GM18498 (cell line): ENCODE results near the gene RNF144A.
"Not testable (repeated sequence)": the region's sequence is repeated elsewhere in the genome, so short reads cannot be mapped to it uniquely, and the experiment has no call there.

Experiments
- ATAC-seq: cut with Tn5 transposase; IDR thresholded peaks from one replicate; pipeline ENCODE4 v1.9.1; 2021; ENCODE audit warnings: mild to moderate bottlenecking, moderate library complexity; ENCODE audit not compliant: unreplicated experiment

RNF144A gene

DNA sequence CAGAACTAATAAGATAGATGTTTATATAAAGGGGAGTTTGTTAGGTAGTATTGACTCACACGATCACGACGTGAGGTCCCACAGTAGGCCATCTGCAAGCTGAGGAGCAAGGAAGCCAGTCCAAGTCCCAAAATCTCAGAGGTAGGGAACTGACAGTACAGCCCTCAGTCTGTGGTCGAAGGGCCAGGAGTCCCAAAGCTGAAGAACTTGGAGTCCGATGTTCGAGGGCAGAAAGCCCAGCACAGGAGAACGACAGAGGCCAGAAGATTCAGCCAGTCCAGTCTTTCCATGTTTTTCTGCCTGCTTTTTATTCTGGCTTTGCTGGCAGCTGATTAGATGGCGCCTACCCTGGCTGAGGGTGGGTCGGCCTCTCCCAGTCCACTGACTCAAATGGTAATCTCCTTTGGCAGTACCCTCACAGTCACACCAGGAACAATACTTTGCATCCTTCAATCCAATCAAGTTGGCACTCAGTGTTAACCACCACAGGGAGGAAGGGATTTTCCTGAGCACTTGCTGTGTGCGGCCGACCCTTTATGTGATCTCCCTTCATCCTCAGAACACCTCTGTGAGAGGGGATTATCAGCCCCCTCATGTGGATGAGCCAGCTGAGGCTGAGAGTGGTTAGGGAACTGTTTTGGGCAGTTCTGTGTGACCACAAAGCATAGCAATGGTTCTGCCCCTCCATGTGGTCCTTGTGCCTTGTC is 78.3 kb downstream of the RNF144A start:
- ATAC-seq, result no peak

DNA sequence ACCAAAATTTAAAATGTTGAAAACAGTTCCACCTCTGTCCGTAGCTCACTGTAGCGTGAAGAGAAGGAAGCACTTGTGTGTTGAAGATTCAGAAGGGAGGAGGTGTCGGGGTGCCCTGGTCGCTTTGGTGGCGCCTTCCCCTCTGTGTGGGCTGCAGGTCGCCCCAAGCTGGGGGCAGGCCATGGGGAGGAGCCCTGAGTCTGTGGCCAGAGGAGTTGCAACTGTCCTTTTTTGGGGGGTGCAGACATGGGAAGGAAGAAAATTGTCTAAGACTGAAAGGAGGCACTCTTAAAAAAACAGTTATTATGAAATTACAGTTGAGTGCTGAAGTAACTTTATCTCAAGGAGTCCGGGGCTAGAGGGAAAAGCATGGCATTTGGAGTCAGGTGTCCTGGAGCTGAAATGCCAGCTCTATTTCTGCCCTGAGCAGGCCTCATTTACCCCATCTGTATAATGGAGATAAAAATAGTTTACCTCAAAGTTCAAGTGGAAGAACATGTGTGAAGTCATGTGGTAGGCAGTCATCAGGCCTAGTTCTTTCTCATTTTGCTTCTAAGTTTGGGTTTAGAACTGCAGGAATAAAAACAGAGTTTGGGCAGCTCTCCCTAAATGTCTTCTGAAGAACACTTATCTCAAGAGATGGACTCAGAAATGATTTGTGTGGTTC is 82.1 kb downstream of the RNF144A start:
- ATAC-seq, result peak; percentile 94

DNA sequence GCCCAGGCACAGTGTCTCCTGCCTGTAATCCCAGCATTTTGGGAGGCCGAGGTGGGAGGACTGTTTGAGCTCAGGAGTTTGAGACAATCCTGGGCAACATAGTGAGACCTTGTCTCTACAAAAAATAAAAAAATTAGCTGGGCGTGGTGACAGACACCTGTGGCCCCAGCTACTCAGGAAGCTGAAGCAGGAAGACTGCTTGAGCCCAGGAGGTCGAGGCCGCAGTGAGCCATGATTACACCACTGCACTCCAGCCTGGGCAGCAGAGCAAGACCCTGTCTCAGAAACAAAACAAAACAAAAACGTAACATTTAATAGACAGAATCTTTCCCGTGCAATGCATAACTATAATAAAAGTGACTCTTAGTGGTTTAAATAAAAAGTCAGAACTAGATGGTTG is 84.2 kb downstream of the RNF144A start:
- not testable (repeated sequence) for ATAC-seq

DNA sequence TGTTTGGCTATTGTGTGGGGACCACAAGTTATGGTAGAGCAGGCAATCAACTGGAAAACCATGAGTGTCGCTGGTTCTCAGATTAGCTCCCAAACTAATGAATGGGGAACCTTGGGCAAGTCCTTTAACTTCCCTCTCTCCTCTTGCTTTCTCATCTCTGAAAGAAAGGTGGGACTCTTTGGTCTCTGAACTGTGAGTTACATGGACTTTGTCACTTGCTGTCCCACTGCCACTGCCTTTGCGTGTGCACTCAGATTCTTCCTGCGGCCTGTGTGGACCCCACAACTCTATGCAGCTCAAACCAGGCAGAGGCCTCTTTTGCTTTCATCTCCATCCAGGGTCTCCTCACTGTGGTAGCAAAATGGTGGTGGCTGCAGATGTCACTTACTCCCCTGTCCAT is 86.7 kb downstream of the RNF144A start:
- no peak for ATAC-seq

DNA sequence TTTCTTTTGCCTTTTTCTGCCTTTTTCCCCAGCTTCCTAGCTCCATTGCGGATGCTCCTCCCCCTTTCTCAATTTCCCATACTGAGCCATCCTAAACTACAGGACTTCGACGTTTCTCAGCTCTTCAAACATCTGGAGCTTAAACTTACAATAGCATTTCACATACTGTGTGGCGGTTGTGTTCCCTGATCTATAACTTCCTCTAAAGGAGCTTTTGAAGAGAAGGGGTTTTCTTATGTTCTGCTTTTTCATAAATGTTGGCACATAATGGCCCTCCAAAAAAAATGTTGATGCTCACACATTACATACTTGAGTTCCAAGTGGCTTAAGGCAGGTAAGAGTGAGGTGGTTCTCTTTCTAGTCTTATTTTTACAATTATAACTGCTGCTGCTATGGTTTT is 87.4 kb downstream of the RNF144A start:
- ATAC-seq, result no peak

DNA sequence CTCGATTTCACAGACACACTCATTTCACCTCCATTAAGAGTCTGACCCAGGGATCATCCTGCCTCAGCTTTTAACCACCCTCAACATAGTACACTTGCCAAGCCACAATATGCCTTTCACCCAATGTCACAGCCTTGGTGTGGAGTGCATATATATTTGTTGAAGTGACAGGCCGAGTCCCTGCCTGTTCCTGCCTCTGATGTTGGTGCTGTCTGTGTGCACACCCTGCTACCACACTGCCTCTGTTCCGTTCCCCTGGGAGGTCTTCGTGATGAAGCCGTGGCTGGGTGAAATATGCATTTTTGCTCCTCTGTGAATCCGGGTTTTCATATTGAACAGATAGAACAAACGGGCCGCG is 90.3 kb downstream of the RNF144A start:
- ATAC-seq, result no peak

DNA sequence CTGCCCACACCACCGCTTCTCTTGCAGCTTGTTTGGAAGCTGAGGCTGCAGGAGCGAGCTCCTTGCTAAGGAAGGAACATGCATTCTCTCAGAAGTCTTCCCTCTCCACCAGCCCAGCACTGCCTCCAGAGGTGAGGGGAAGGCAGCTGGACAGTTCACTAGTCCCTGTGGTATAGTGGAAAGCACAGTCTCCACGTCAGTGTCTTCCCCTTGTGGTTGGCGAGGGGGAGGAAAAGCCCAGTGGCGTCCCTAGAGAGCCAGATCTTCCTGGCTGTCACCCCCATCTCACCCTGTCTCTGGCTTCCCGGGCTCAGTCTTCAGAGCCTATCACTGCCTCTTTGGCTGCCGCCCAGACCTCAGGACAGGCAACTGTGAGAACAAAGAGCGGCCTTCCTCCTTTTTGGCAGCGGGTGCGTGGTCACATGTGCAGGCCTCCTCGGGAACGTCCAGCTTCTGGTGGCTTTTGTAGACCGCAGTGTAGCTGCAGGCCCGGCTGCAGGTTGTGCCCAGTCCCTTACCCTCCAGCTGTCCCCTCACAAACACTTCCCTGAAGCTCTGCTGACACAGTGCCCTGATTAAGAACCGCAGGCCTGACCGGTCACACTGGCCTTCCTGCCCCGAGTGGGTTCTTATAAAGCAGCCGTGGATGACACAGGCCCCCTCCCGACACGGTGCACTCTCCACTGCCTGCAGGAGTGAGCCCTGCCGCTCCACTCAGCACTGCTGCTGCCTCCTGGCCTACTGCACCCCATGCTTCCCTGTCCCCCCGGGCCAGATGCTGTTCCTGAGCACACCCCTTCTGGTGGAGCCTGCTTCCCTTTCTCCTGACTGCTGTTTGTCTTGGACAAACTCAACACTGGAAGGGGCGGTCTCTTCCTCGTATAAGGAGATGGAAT is 90.9 kb downstream of the RNF144A start:
- no peak for ATAC-seq

DNA sequence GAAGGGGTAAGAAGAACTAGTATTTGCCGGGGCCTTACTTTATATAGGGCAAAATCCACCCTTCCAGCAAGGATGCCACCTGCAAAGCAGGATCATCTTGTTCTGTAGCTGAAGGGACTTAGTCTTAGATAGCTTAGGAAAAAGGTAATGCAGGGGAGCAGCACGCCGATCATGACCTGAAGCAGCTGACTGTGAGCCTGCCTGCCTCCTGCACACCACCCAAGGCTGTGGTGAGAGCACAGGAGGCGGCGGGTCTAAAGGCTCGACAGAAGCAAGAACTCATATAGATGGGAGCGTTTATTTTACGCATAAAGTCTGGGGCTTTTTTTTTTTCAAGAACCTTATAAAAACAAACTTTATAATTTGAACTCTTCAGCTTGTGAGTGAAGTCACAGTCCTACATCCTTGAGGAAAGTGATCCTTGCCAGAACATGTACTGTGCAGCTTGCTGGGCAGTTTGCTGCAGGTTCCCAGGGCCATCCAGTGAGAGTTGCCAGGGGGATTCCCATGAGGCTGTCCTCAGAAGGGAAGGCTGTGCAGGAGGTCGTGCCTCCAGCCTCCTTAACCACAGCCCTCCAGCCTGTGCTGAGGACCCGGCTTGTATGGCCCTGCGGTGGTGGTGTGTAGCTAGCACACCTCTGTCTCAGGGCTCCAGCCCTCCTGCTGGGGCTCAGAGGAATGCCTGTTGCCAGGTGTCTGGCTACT is 92.1 kb downstream of the RNF144A start:
- no peak for ATAC-seq

DNA sequence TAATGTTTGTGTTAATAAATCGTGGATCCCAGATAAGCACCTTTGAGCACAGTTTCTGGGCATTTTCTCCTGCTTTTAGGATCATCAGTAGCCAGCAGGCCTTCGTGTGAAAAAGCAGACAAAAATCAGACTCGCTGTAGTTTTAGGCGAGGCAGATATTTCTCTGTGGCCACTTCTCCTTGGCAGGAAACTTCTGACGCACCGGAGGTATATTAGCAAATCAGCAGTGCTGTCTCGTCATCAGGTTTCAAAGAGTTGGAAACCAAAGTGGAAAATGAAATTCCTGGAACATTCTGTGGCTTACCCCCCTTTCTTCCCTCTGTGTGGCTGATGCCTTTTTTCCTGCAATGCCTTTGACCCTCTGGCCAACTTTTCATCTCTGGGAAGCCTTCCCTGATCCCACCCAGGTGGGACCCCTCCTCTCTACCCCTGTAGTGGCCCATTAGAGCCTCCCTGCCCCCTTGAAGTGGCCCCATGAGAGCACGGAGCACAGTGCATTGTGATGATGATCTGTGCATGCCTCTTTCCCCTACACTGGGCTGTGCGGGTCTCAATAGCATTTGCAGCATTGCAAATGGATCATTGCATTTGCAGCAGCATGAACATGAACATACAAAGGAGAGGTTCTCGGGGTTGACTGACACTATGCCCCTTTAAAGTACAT is 93.3 kb downstream of the RNF144A start:
- ATAC-seq, result no peak

DNA sequence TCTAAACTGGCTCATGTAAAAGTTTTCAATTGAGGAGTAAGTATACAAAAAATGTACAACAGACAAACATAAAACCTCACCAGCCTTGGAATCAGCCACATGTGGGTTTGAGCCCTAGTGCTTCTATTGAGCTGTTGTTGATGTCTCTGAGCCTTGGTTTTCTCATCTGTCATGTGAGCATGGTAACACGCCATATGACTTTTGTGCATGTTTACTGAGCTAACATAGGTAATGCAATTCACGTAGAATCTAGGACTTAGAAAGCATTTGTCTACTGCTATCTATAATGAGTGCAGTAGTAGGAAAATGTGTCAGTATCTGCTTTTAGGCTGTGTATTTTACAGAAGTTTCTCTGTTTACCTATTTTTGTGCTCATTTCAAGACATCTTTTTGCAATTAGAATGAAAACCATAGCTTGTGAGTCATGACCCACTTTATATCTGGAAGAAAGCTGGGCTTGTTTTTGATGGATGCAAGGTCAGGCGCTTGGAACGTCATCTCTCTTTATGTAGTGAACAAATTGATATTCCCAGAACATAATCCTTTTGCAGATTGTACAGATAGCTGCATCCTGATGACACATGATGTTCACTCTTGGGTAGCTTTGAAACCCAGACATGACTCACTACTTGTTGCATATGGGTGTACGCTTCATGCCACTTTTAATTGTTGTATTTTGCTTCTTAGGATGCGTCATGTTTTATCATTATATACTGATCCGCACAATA is 94.3 kb downstream of the RNF144A start:
- no peak for ATAC-seq

DNA sequence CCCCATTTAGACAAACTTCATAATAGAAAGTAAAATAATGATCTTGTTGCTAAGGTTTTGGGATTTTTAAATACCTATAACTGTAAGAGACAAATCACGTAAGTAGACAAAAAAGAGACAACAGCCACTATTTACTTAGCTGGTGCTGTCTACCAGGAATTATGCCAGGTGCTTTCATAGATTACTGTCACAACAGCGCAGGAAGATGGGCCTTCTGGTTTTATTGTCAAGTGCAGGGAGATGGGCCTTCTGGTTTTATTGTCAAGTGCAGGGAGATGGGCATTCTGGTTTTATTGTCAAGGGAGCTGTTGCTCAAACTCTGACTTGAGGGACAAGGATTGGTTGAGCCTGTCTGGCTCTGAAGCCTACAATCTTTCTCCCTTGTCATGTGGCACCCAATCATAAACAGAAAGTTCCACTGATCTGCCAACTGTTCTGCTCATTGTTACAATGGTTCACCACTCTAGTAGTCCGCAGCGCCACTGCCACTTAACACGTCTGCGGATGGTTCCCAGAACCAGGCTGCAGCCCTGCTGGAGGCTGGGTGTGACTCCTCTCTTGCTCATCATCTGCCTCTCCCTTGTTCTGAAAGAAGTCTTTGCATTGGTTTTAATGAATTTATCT is 95.0 kb downstream of the RNF144A start:
- ATAC-seq, result no peak

DNA sequence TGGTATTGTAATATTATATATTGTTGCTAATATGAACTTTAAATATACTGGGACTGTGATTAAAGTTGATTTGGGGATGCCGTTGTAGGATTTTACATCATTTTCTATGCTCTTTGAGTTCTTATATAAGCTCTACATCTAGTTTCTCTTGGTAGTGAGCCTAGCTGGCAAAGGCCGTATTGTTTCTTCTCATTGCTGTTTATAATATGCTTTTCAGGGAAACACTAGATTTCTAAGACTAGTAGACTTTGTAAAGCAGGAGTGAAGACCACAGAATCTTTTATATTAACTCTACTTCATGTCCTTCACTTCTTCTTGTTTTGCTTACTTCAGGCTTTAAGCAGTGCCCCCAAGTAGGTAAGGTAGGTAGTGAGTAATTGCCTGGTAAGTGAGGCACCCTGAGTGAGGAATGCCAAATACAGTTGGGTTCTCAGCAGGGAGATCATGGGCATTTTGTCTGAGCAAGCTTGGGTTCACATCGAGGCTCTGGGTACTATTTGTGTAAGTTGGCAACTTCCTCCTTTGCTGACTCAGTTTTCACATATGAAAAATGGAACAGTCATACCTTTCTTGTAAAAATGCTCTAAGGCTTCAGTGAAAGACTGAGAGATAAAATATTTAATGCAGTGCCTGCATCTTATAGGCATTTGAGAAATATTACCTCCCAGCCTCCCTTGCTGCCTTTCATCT is 96.4 kb downstream of the RNF144A start:
- ATAC-seq, result no peak

DNA sequence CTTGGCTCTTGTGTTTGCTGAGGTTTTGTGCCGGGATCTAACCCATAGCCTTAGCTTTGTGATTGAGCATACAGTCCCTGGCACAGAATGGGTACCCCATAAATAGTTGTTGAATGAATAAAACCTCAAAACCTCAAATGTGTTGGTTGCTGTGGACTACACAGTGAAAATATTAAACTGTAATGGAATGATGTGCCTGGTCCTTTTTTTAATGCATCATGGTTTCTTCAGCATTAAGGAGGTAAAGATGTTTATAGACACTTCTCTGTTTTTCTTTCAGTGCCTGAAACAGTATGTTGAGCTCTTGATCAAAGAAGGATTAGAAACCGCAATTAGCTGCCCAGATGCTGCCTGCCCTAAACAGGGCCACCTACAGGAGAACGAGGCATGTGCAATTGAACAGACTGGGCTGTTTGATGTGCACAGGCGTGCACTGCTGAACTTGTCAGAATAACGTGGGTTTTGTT is 97.0 kb downstream of the RNF144A start:
- peak; percentile 86 for ATAC-seq

DNA sequence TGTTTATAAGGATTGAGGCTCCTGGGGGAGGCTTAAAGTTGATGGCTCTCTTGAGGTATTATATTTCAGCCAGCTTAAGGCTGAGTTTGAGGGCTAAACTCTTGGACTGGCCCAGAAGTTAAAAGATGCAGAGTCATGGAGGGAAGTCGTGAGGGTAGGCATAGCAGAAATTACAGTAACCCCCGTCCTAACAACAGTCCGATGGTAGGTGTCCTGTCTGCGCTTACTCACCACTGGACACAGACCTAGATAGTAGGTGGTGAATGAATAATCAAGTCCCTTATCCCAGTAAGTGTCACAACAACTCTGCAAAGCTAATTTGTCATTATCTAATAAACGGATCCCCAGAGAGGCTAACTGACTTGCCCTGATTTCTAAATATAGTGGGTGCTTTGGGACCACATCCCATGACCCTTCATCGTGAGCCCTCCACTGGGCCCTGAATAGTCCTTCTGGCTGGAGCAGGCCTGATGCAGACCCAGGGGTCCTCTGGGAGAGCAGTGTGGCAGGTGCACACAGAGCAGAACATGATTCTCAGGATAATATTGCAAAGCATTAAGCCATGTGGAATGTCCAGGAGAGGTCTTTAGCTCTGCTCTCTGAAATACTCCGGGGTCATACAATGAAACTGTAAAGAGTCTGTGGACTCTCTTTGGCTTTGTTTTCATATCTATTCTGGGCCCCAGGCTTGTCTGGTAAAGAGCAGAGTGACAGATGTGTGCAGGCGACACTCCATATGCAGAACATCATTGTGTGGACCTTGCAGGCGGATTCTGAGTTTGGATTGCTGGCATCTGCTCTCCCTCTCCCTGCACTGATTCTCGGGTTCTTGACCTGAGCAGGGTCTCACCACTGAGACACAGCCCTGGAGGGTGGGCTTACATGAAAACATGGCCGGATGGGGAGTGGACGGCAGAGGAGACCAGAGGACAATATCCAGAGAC is 98.1 kb downstream of the RNF144A start:
- no peak for ATAC-seq

DNA sequence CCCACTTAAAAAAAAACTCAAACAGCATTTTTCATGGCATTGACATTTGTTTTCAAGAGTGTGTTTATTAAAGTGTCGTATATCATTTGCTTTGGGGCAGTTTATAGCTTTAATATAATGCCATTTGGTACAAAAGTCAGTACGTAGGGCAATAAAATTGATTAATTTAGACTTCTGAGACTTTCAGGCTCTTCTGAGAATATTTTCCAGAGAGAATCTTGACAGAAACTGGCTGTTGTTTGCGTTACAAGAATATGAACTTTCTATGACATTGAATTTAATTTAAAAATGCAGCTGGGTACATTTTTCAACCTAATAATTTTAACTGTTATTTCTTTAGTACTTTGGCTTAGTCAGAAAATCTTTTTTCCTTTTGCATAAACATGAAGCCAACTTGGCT is 98.9 kb downstream of the RNF144A start:
- ATAC-seq, result no peak

DNA sequence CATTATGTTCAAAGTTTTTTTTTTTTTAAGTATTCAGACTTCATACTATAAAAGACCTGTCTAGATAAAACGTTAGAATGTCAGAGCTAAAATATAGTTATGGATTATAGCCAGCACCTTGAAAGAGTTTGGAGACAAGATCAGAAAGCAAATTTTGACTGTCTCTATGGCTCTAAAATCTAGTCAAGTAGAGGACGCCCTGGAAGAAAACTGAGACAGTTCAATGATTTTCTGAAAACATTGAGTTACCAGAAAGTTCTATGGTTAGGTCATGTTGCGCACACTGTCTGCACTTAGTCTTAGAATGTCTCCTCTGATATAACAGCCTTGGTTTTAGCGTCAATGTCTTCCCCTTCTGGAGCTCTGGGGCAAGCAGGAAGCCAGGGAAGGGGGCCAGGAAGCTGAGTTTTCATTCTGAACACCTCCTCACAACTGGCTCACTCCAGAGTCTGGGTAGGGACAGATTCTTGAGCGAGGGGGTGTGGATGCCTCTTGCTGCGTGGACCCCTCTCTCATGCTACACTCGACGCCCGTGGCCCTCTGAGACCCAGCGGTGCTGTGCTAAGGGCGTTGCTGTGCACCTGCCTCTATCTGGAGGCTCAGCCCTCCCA is 99.5 kb downstream of the RNF144A start:
- ATAC-seq, result no peak

DNA sequence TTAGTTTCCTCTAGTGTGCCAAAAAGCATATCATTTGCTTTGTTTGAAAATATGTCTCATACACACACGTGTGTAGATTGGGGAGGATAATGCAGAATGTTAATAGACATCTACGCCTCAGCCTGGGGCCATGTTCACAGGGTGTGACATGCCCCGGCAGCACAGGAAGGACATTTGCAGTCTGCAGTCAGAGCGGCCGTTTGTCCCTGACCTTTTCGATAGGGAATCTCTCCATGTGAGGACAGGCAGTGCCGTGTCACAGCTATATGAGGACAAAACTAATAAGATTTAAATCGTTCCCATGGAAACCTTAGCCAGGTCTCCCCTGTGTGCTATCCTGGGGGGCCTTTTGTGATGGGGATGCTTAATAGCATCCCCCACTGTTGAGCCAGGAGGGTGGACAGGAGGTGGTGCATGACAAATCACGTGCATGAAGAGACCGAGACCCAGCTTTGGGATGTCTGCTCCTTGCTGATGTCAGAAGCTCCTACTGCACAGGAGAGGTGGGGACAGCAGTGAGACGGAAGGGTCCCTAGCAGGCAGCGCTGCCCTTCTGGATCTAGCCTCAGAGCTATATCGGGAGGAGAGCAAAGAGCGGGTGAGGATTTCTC is 100.6 kb downstream of the RNF144A start:
- ATAC-seq, result no peak
